ENCODE data around the gene PTPN7. TPM values are rescaled to one million over a fixed set of nuclear protein-coding genes. Genes with fewer than 3 reads are reported as not detected.

PTPN7 gene
- polyA plus RNA-seq, 1 donor (not counting 4 experiments of a cell fraction or from before 2014, with no cell fraction given) = 0.10 TPM

DNA sequence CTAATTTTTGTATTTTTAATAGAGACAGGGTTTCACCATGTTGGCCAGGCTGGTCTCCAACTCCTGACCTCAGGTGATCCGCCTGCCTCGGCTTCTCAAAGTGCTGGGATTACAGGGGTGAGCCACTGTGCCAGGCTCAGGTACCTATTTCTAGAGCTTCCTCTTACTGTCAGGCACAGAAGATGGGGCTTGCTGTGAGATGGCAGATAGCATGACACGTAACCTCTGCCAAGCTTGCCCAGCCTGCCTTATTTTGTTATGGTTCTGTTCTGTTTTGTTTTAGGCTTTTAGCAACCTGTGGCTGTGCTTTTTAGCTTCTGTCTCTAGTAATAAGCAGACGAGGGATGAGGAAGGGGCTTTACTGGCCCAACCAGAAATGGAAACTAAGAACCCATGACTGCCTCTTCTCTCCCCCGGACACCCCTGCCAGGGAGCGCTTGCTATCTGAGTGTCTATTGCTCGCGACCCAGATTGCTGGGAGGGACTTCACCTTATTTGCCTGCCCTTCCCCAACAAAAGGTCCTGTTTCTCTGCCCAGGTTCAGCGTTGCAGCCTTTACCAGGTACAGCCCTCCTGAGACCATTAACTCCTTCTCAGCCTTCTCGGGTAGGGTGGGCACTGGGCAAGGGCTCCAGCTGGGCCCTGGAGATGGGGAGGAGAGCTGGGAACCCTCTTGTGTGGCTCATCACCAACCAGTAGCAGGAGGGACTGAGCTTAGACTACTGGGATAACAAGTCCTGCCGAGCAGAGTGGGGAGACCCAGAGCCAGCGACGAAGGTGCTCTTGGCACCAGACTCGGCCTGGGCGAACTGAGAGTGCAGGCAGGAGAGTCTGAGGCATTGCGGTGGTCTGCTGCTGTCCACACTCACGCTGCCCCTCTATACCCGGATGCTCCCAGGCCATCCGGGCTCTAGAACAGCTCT, 19.7 kb upstream of the PTPN7 start:
- no peak overlapping the region for H2AFZ ChIP-seq (ENCODE audit: control insufficient read depth, low read length)
- no peak overlapping the region for H3K4me3 ChIP-seq (ENCODE audit: control insufficient read depth in 2 of 3, extremely low read depth in 1 of 3, insufficient read depth in 2 of 3, low read depth in 1 of 3, low read length in 3 of 3)
- dilution Hi-C loops (cut with MboI; ENCODE audit: extremely low pct_ligation_motif_present, low sequenced_read_pairs) = no loop called here
- no peak overlapping the region for H3K27ac ChIP-seq (ENCODE audit: control insufficient read depth, insufficient read depth, low read length)
- H3K4me2 ChIP-seq (ENCODE audit: control insufficient read depth, extremely low read depth, insufficient read depth, low read depth, low read length) = no peak overlapping the region
- no peaks in the 10 kb centered on the region for H3K9me3 ChIP-seq (ENCODE audit: control insufficient read depth, low read depth, low read length)
- no peaks in the 10 kb centered on the region for H3K79me2 ChIP-seq (ENCODE audit: control insufficient read depth, insufficient read depth, low read length)
- no peaks in the 10 kb centered on the region for H3K9me1 ChIP-seq (ENCODE audit: control insufficient read depth, extremely low read depth, insufficient read depth, low read length)
- DNase-seq (ENCODE audit: low read depth, low spot score) (no peak), FAIRE-seq (no peak)
- H3K36me3 ChIP-seq (ENCODE audit: control insufficient read depth in 2 of 2, extremely low read depth in 1 of 2, insufficient read depth in 2 of 2, low read length in 2 of 2) = no peaks in the 10 kb centered on the region
- H3K4me1 ChIP-seq (ENCODE audit: control insufficient read depth, extremely low read depth, insufficient read depth, low read length) = no peaks in the 10 kb centered on the region
- TF ChIP-seq, protein P1, sequence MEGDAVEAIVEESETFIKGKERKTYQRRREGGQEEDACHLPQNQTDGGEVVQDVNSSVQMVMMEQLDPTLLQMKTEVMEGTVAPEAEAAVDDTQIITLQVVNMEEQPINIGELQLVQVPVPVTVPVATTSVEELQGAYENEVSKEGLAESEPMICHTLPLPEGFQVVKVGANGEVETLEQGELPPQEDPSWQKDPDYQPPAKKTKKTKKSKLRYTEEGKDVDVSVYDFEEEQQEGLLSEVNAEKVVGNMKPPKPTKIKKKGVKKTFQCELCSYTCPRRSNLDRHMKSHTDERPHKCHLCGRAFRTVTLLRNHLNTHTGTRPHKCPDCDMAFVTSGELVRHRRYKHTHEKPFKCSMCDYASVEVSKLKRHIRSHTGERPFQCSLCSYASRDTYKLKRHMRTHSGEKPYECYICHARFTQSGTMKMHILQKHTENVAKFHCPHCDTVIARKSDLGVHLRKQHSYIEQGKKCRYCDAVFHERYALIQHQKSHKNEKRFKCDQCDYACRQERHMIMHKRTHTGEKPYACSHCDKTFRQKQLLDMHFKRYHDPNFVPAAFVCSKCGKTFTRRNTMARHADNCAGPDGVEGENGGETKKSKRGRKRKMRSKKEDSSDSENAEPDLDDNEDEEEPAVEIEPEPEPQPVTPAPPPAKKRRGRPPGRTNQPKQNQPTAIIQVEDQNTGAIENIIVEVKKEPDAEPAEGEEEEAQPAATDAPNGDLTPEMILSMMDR (optimal IDR thresholded peaks at IDR 0.05 in 1 of 3, IDR thresholded peaks at IDR 0.05 in 1 of 3, conservative IDR thresholded peaks at IDR 0.05 in 1 of 3; ENCODE audit: extremely low read depth in 1 of 3, insufficient read depth in 2 of 3, low read length in 3 of 3) = no peak
- TF ChIP-seq EZH2 (IDR thresholded peaks at IDR 0.05; ENCODE audit: low read length) = no peak
- no peak overlapping the region for H3K9ac ChIP-seq (ENCODE audit: control insufficient read depth, extremely low read depth, insufficient read depth, low read length)
- no peaks in the 10 kb centered on the region for H4K20me1 ChIP-seq (ENCODE audit: control insufficient read depth, extremely low read depth, insufficient read depth, low read length)
- H3K27me3 ChIP-seq (ENCODE audit: control insufficient read depth, extremely low read depth, insufficient read depth, low read length) = peaks cover 22% of the 10 kb centered on the region

DNA sequence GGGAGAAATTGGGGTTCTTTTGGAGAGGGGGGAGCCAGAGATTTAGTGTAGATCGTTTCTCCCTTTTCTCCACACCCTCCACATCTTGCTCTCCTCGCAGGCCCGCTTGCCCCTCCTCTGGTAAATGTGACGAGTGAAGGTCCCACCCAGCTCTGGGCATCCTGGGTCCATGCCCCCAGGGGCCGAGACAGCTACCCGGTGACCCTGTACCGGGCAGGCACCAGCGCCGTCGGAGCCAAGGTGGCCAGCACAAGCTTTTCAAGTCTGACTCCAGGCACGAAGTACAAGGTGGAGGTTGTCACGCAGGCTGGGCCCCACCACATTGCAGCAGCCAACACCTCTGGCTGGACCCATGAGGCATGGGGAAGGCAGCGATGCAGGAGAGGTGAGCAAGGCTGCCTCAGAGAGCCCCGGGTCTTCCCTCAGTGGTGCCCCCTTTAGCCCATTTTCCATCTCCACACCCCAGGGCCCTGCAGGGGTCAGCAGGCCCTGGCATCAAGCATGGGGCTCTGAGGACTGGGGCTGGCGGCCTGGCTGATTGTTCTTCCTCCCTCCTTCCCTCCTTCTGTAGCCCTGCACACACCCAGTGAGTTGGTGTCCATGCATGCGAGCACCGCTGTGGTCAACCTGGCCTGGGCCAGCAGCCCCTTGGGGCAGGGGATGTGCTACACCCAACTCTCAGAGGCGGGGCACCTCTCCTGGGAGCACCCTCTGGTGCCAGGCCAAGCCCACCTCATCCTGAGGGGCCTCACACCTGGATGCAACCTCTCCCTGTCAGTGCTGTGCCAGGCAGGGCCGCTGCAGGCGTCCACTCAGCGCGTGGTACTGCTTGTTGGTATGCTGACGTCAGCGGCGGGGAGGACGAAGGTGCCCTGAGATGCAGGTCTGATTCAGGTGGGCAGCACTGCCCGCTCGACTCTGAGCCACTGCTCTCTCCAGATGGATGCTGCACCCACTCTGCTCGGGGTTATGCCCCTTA, 16.8 kb upstream of the PTPN7 start:
- no peaks in the 10 kb centered on the region for H3K36me3 ChIP-seq (ENCODE audit: control insufficient read depth in 2 of 2, extremely low read depth in 1 of 2, insufficient read depth in 2 of 2, low read length in 2 of 2)
- dilution Hi-C loops (cut with MboI; ENCODE audit: extremely low pct_ligation_motif_present, low sequenced_read_pairs) = no loop called here
- H3K27me3 ChIP-seq (ENCODE audit: control insufficient read depth, extremely low read depth, insufficient read depth, low read length) = peaks cover 19% of the 10 kb centered on the region
- H3K4me1 ChIP-seq (ENCODE audit: control insufficient read depth, extremely low read depth, insufficient read depth, low read length) = no peaks in the 10 kb centered on the region
- H3K27ac ChIP-seq (ENCODE audit: control insufficient read depth, insufficient read depth, low read length) = no peak overlapping the region
- no peak overlapping the region for H3K4me3 ChIP-seq (ENCODE audit: control insufficient read depth in 2 of 3, extremely low read depth in 1 of 3, insufficient read depth in 2 of 3, low read depth in 1 of 3, low read length in 3 of 3)
- DNase-seq (ENCODE audit: low read depth, low spot score) = no peak
- no peak overlapping the region for H3K4me2 ChIP-seq (ENCODE audit: control insufficient read depth, extremely low read depth, insufficient read depth, low read depth, low read length)
- TF ChIP-seq, protein P1 (optimal IDR thresholded peaks at IDR 0.05 in 1 of 3, IDR thresholded peaks at IDR 0.05 in 1 of 3, conservative IDR thresholded peaks at IDR 0.05 in 1 of 3; ENCODE audit: extremely low read depth in 1 of 3, insufficient read depth in 2 of 3, low read length in 3 of 3) = no peak
- TF ChIP-seq EZH2 (IDR thresholded peaks at IDR 0.05; ENCODE audit: low read length) = no peak
- no peaks in the 10 kb centered on the region for H3K79me2 ChIP-seq (ENCODE audit: control insufficient read depth, insufficient read depth, low read length)
- no peak overlapping the region for H2AFZ ChIP-seq (ENCODE audit: control insufficient read depth, low read length)
- H3K9me3 ChIP-seq (ENCODE audit: control insufficient read depth, low read depth, low read length) = no peaks in the 10 kb centered on the region
- no peaks in the 10 kb centered on the region for H4K20me1 ChIP-seq (ENCODE audit: control insufficient read depth, extremely low read depth, insufficient read depth, low read length)
- no peaks in the 10 kb centered on the region for H3K9me1 ChIP-seq (ENCODE audit: control insufficient read depth, extremely low read depth, insufficient read depth, low read length)
- no peak overlapping the region for H3K9ac ChIP-seq (ENCODE audit: control insufficient read depth, extremely low read depth, insufficient read depth, low read length)
- FAIRE-seq = no peak
